AML-193 (cell line): ENCODE results near the gene KCNMB4.

ENCODE experiments used
- DNase-seq, 2 experiments: peaks; one replicate each; lab custom pipeline; 2025; lab: John Stamatoyannopoulos, UW

The KCNMB4 gene

GRCh38 chr12:70443062-70443673 is 77.1 kb downstream of the KCNMB4 start:
- DNase-seq, result no peak

GRCh38 chr12:70444903-70445302 is 78.8 kb downstream of the KCNMB4 start:
- DNase-seq, result no peak

- DNase-seq, result no peak
Observed at GRCh38 chr12:70448371-70448770, 82.3 kb downstream of the KCNMB4 start.

- no peak for DNase-seq
Observed at GRCh38 chr12:70449074-70449752, 83.1 kb downstream of the KCNMB4 start.

GRCh38 chr12:70449753-70450341 is 83.8 kb downstream of the KCNMB4 start:
- no peak for DNase-seq

GRCh38 chr12:70451528-70451927 is 85.4 kb downstream of the KCNMB4 start:
- DNase-seq, result no peak

- DNase-seq, result no peak
Observed at GRCh38 chr12:70456953-70457352, 90.9 kb downstream of the KCNMB4 start.

DNA sequence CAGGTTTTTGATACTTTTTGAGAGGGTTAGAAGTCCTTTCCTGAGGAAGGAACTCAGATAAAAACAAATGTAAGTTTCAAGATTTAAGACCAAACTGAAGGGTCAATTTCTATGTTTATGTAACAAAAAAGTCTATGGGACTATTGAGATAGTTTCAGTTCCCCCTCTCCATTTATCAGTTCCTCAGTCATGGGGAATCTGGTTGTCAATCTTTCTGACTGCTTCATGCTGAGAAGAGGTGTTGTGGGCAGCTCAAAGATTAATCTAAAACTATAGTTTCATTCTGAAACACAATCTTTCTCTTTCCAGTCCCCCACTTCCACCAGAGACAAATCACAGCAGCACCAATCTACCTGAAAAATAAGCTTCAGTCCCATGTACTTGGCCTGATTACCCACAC is 93.7 kb downstream of the KCNMB4 start:
- DNase-seq, result no peak

DNA sequence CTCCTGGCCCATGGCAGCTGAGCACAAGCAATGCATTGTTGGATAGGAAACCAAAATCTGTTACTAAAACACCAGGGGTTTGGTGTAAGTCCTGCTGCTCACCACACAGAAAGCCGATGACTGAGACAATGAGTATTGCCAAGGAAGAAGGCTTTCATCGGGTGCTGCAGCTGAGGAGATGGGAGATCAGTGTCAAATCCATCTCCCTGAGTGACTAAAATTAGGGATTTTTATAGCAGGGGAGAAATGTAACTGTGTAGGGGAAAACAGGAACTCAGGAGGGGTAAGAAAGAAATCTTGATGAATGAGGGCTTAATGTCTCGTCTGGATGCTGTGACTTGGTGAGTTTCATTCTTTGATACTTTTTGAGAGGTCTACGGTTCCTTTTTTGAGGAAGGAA is 97.9 kb downstream of the KCNMB4 start:
- no peak for DNase-seq

DNA sequence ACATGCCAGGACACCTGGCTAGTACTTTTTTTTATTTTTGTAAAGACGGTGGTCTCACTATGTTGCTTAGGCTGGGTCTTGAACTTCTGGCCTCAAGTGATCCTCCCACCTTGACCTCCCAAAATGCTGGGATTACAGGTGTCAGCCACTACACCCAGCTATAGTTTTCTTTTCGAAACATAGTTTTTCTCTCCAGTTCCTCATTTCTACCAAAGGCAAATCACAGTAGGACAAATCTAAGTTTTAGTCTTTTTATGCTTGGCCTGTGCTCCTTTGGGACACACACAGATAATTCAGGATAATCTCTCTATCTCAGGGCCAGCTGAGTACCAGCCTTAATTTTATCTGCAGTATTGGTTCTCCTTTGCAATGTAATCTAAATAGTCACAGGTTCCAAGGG is 100.7 kb downstream of the KCNMB4 start:
- DNase-seq, result no peak

- no peak for DNase-seq
Observed at GRCh38 chr12:70467476-70467875, 101.4 kb downstream of the KCNMB4 start.

GRCh38 chr12:70467918-70468733 is 102.0 kb downstream of the KCNMB4 start:
- DNase-seq, result no peak

DNA sequence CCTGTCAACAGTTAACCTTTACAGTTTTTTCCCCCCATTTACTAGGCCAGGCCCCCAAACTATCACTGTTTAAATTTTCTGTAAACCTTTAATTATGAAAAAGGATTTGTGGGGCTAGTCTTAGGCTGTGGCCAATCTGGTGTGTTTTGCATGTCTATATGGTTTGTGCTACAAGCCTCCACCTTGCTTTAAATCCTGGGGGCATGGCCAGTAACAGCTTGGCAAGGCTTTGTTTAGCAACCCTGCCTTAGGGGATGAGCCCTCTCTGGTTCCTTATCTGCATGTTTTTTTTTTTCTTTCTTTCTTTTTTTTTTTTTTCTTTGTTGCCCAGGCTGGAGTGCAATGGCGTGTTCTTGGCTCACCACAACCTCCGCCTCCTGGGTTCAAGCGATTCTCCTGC is 102.7 kb downstream of the KCNMB4 start:
- no peak for DNase-seq

DNA sequence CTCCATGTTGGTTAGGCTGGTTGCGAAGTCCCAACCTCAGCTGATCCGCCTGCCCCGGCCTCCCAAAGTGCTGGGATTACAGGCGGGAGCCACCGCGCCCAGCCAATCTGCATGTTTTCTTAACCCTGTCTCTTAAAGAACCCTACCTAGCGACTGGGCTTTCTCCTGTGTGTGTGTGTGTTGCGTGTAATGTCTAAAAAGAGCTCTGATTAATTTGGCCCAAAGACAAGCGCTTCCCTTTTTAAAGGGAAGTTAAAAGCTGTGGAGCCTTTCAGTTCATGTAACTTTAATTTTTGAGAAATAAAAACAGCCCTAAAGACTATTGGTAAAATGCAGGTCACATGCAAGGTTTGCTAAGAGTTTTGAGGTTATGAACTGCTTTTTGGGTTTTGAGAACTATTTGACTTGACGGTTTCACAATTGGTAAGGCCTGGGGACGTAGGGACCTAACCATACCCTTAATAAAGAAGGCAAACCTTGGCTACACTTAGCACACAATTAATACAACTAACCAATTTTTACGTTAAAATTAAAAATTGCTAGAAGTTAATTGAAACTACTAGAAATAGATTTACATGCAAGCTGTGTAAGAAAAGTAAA is 103.2 kb downstream of the KCNMB4 start:
- DNase-seq, result no peak

- no peak for DNase-seq
Observed at GRCh38 chr12:70482764-70483163, 116.7 kb downstream of the KCNMB4 start.
